HCT116 (cell line): ENCODE data around the gene STPG2. TPM values are rescaled to one million over a fixed set of nuclear protein-coding genes. Genes with fewer than 3 reads are reported as not detected.

Source experiments
- ATAC-seq: fragments of 200-7000 bp; cut with Tn5 transposase; 2 replicates; pipeline ENCODE4 v1.9.1; 2020; ENCODE audit warnings: mild to moderate bottlenecking, moderate library complexity
- BruUV-seq: library from RNA; stranded (reverse); fragments of 400-500 nt; replicated peaks from 2 replicates; lab custom pipeline; 2021; lab: Mats Ljungman, UMichigan
- CTCF ChIA-PET: fragments of 300-600 bp; sonication (Branson Sonifier 250); formaldehyde crosslinking; loops from one replicate; lab custom pipeline; 2021; ENCODE audit warnings: antibody characterized with exemption; lab: Charles Lee
- POLR2A ChIA-PET: fragments of 300-600, 350-600 bp; sonication (Branson Sonifier 250); formaldehyde crosslinking; loops from one replicate; lab custom pipeline; 2021; ENCODE audit warnings: antibody characterized with exemption; lab: Charles Lee
- RAD21 ChIA-PET, 2 experiments: fragments of 300-600 bp; sonication (Branson Sonifier 250); formaldehyde crosslinking; loops; one replicate each; lab custom pipeline; 2023; ENCODE audit warnings: low total read pairs in 2 of 2; ENCODE audit not compliant: uncharacterized antibody in 2 of 2, unreplicated experiment in 2 of 2, low non-redundant PET in 1 of 2; lab: Charles Lee
- DNase-seq: peaks from one replicate; pipeline ENCODE4 v3.0.0-alpha.2; 2010; ENCODE audit warnings: low read depth, low spot score
- H2AFZ ChIP-seq: fragments of 200-600 bp; shearing (Covaris generic), sonication (generic); 2 replicates; pipeline ENCODE4 v1.6.1; 2017; ENCODE audit warnings: low read depth, mixed run types, mixed read lengths, antibody characterized with exemption, low read length; ENCODE audit not compliant: poor library complexity, severe bottlenecking
- H3K27ac ChIP-seq: 2 replicates; pipeline ENCODE4 v1.5.1; 2012; ENCODE audit warnings: low read depth, low read length
- H3K27me3 ChIP-seq: fragments of 200-600 bp; sonication (generic); 2 replicates; pipeline ENCODE4 v1.6.1; 2016; ENCODE audit warnings: mixed run types, low read length, mixed read lengths; ENCODE audit not compliant: insufficient read depth
- H3K36me3 ChIP-seq, 2 experiments: fragments of 200-500 bp in 1 of 2; fragments of 200-600 bp in 1 of 2; sonication (Bioruptor generic) in 1 of 2; sonication (generic) in 1 of 2; 2 replicates each; pipeline versions ENCODE4 v1.5.1 to v1.6.1; 2014 to 2016; ENCODE audit warnings: low read length in 2 of 2, inconsistent platforms in 1 of 2, mixed read lengths in 1 of 2, mixed run types in 1 of 2; ENCODE audit not compliant: insufficient read depth in 2 of 2, control insufficient read depth in 1 of 2
- H3K4me1 ChIP-seq, 2 experiments: fragments of 200-600 bp in 1 of 2; sonication (generic) in 1 of 2; 2 replicates each; pipeline versions ENCODE4 v1.5.1 to v1.6.1; 2012 to 2017; ENCODE audit warnings: low read length in 2 of 2, inconsistent platforms in 1 of 2, mild to moderate bottlenecking in 1 of 2, mixed read lengths in 1 of 2, mixed run types in 1 of 2, moderate library complexity in 1 of 2; ENCODE audit not compliant: insufficient read depth in 2 of 2, control insufficient read depth in 1 of 2
- H3K4me2 ChIP-seq: fragments of 200-600 bp; sonication (generic); 2 replicates; pipeline ENCODE4 v1.6.1; 2017; ENCODE audit warnings: mixed run types, low read length, mixed read lengths
- H3K4me3 ChIP-seq, 2 experiments: fragments of 200-600 bp in 1 of 2; sonication (generic) in 1 of 2; replicated peaks in 1 of 2; 2 replicates each; pipeline ENCODE4 v1.5.1; 2011 to 2016; ENCODE audit warnings: low read length in 2 of 2, control low read depth in 1 of 2, low read depth in 1 of 2, mild to moderate bottlenecking in 1 of 2, mixed read lengths in 1 of 2, mixed run types in 1 of 2
- H3K79me2 ChIP-seq: fragments of 200-600 bp; sonication (generic); 2 replicates; pipeline ENCODE4 v1.6.1; 2017; ENCODE audit warnings: mild to moderate bottlenecking, mixed run types, low read length, moderate library complexity, mixed read lengths; ENCODE audit not compliant: insufficient read depth
- H3K9ac ChIP-seq: fragments of 200-600 bp; sonication (generic); 2 replicates; pipeline ENCODE4 v1.6.1; 2016; ENCODE audit warnings: low read length, mixed read lengths
- H3K9me2 ChIP-seq: fragments of 200-600 bp; sonication (generic), shearing (Covaris generic); 2 replicates; pipeline ENCODE4 v1.6.1; 2017; ENCODE audit warnings: mixed run types, mild to moderate bottlenecking, moderate library complexity; ENCODE audit not compliant: insufficient read depth
- H3K9me3 ChIP-seq, 2 experiments: fragments of 200-500 bp in 1 of 2; fragments of 200-600 bp in 1 of 2; sonication (Bioruptor generic) in 1 of 2; sonication (generic) in 1 of 2; 2 replicates each; pipeline ENCODE4 v1.6.1; 2014 to 2017; ENCODE audit warnings: low read length in 2 of 2, mixed read lengths in 2 of 2, inconsistent platforms in 1 of 2, low read depth in 1 of 2, mild to moderate bottlenecking in 1 of 2, mixed run types in 1 of 2, moderate library complexity in 1 of 2; ENCODE audit not compliant: control insufficient read depth in 1 of 2, insufficient read depth in 1 of 2
- H4K20me1 ChIP-seq: fragments of 200-600 bp; sonication (generic), shearing (Covaris generic); 2 replicates; pipeline ENCODE4 v1.6.1; 2017; ENCODE audit warnings: mixed run types, mild to moderate bottlenecking, moderate library complexity; ENCODE audit not compliant: insufficient read depth
- EGR1 ChIP-seq: IDR thresholded peaks from 2 replicates; pipeline ENCODE4 v1.6.1; 2012; ENCODE audit warnings: low read depth
- ELF1 ChIP-seq: IDR thresholded peaks from 2 replicates; pipeline ENCODE4 v1.6.1; 2012; ENCODE audit warnings: low read depth, borderline replicate concordance
- EZH2 ChIP-seq: fragments of 200-600 bp; sonication (generic); IDR thresholded peaks from 2 replicates; pipeline ENCODE4 v1.6.1; 2017; ENCODE audit warnings: antibody characterized with exemption, mixed run types
- EZH2phosphoT487 ChIP-seq: fragments of 200-600 bp; IDR thresholded peaks from 2 replicates; pipeline ENCODE4 v1.6.1; 2018; ENCODE audit warnings: antibody characterized with exemption, borderline replicate concordance
- FOSL1 ChIP-seq: IDR thresholded peaks from 2 replicates; pipeline ENCODE4 v1.6.1; 2012; ENCODE audit warnings: low read depth
- JUND ChIP-seq: IDR thresholded peaks from 2 replicates; pipeline ENCODE4 v1.6.1; 2012
- POLR2A ChIP-seq: IDR thresholded peaks from 2 replicates; pipeline ENCODE4 v1.7.0; 2011; ENCODE audit warnings: borderline replicate concordance; ENCODE audit not compliant: insufficient read depth, insufficient read length; ENCODE audit errors: extremely low read depth
- RAD21 ChIP-seq: IDR thresholded peaks from 2 replicates; pipeline ENCODE4 v1.6.1; 2012; ENCODE audit warnings: low read depth, mild to moderate bottlenecking
- SIN3A ChIP-seq: IDR thresholded peaks from 2 replicates; pipeline ENCODE4 v1.6.1; 2012; ENCODE audit warnings: low read depth
- SP1 ChIP-seq: IDR thresholded peaks from 2 replicates; pipeline ENCODE4 v1.6.1; 2012; ENCODE audit warnings: low read depth
- SRF ChIP-seq: IDR thresholded peaks from 2 replicates; pipeline ENCODE4 v1.6.1; 2012; ENCODE audit warnings: low read depth
- TCF7L2 ChIP-seq: IDR thresholded peaks from 2 replicates; pipeline ENCODE4 v1.7.0; 2011; ENCODE audit warnings: borderline replicate concordance, inconsistent platforms; ENCODE audit not compliant: insufficient read depth, insufficient read length; ENCODE audit errors: extremely low read depth
- YY1 ChIP-seq: IDR thresholded peaks from 2 replicates; pipeline ENCODE4 v1.6.1; 2011; ENCODE audit warnings: low read length, low read depth, moderate library complexity, mild to moderate bottlenecking; ENCODE audit not compliant: insufficient replicate concordance; ENCODE audit errors: extremely low read depth
- ZFX ChIP-seq: fragments of 450-650 bp; IDR thresholded peaks from 2 replicates; pipeline ENCODE4 v1.6.1; 2017
- ZNF274 ChIP-seq: fragments of 200-500 bp; sonication (Bioruptor generic); IDR thresholded peaks from 2 replicates; pipeline ENCODE4 v1.6.1; 2014; ENCODE audit warnings: mild to moderate bottlenecking, low read depth, low read length, inconsistent platforms
- intact Hi-C: fragments of 100-400 bp; cut with micrococcal nuclease; formaldehyde crosslinking; loops from 2 replicates; pipeline ENCODE4 v1.10.0; 2022
- total RNA-seq: library from RNA; stranded (reverse); gene quantifications from one replicate; pipeline ENCODE4 v1.2.1, GENCODE V29; 2021; ENCODE audit not compliant: unreplicated experiment
- TF ChIP-seq, protein P1 (sequence below): IDR thresholded peaks from 2 replicates; pipeline ENCODE4 v1.6.1; 2011; ENCODE audit warnings: mild to moderate bottlenecking, low read length, moderate library complexity; ENCODE audit not compliant: insufficient replicate concordance; ENCODE audit errors: extremely low read depth
- TF ChIP-seq, protein P2 (sequence below): IDR thresholded peaks from 2 replicates; pipeline ENCODE4 v1.6.1; 2012; ENCODE audit warnings: low read depth
- TF ChIP-seq, protein P3 (sequence below), 3 experiments: fragments of 200-600 bp in 1 of 3; sonication (generic) in 1 of 3; IDR thresholded peaks in 2 of 3; conservative IDR thresholded peaks in 1 of 3; 2 replicates each; pipeline ENCODE4 v1.5.1; 2012 to 2017; ENCODE audit warnings: low read depth in 2 of 3, low read length in 2 of 3, antibody characterized with exemption in 1 of 3, borderline replicate concordance in 1 of 3, control low read depth in 1 of 3, mild to moderate bottlenecking in 1 of 3, mixed read lengths in 1 of 3, mixed run types in 1 of 3, moderate library complexity in 1 of 3; ENCODE audit not compliant: insufficient read depth in 1 of 3
- TF ChIP-seq, protein P4 (sequence below): IDR thresholded peaks from 2 replicates; pipeline ENCODE4 v1.6.1; 2012
- TF ChIP-seq, protein P5 (sequence below): IDR thresholded peaks from 2 replicates; pipeline ENCODE4 v1.6.1; 2012

STPG2 gene
- total RNA-seq, 1 experiment from 2014 or later = not detected

DNA sequence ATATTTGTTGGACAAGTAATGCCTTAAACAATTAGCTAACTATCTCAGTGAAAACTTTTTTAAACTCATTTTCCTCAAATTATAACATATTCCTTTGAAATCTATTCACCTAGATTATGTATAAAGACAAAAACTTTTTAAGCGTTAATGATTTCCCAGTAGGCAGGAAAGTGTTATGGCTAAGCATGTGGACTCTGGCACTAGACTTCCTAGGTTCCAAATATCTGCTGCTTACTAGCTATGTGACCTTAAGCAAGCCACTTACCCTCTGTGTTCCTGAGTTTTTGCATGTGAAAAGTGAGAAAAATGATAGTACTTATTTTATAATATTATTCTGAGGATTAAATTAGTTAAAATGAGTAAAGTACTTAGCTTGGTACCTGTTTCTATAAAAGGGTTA lies 301.8 kb downstream of the STPG2 start (continued):
- TF ChIP-seq, protein P1, sequence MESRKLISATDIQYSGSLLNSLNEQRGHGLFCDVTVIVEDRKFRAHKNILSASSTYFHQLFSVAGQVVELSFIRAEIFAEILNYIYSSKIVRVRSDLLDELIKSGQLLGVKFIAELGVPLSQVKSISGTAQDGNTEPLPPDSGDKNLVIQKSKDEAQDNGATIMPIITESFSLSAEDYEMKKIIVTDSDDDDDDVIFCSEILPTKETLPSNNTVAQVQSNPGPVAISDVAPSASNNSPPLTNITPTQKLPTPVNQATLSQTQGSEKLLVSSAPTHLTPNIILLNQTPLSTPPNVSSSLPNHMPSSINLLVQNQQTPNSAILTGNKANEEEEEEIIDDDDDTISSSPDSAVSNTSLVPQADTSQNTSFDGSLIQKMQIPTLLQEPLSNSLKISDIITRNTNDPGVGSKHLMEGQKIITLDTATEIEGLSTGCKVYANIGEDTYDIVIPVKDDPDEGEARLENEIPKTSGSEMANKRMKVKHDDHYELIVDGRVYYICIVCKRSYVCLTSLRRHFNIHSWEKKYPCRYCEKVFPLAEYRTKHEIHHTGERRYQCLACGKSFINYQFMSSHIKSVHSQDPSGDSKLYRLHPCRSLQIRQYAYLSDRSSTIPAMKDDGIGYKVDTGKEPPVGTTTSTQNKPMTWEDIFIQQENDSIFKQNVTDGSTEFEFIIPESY = no peak
- TF ChIP-seq, protein P2, sequence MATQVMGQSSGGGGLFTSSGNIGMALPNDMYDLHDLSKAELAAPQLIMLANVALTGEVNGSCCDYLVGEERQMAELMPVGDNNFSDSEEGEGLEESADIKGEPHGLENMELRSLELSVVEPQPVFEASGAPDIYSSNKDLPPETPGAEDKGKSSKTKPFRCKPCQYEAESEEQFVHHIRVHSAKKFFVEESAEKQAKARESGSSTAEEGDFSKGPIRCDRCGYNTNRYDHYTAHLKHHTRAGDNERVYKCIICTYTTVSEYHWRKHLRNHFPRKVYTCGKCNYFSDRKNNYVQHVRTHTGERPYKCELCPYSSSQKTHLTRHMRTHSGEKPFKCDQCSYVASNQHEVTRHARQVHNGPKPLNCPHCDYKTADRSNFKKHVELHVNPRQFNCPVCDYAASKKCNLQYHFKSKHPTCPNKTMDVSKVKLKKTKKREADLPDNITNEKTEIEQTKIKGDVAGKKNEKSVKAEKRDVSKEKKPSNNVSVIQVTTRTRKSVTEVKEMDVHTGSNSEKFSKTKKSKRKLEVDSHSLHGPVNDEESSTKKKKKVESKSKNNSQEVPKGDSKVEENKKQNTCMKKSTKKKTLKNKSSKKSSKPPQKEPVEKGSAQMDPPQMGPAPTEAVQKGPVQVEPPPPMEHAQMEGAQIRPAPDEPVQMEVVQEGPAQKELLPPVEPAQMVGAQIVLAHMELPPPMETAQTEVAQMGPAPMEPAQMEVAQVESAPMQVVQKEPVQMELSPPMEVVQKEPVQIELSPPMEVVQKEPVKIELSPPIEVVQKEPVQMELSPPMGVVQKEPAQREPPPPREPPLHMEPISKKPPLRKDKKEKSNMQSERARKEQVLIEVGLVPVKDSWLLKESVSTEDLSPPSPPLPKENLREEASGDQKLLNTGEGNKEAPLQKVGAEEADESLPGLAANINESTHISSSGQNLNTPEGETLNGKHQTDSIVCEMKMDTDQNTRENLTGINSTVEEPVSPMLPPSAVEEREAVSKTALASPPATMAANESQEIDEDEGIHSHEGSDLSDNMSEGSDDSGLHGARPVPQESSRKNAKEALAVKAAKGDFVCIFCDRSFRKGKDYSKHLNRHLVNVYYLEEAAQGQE = no peak

DNA sequence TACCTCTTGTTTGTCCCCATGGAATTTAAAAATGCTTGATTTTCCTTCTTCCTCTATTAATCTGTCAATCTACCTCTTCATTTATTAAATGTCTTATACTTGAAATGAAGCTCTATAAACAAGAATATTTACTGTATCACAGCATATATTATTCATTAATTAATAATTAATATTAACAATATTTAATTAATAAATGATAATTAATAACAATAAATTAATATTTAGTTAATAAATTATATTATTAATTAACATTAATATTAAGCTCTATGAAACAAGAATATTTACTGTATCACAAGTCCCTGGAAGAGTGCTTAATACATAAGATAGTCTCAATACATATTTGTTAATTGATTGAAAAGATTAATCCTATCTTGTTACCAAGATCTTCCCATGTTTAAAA lies 306.6 kb downstream of the STPG2 start:
- no peaks in the 10 kb centered on the region for H3K36me3 ChIP-seq
- H3K9ac ChIP-seq = no peak overlapping the region
- no peak for DNase-seq
- no peak overlapping the region for H2AFZ ChIP-seq
- ChIA-PET POLR2A (no interaction called here), CTCF (no interaction called here), RAD21 (no interaction called here)
- no peaks in the 10 kb centered on the region for H3K9me2 ChIP-seq
- H3K9me3 ChIP-seq = no peaks in the 10 kb centered on the region
- intact Hi-C loops = no loop called here
- no peak overlapping the region for H3K27ac ChIP-seq
- no peak overlapping the region for H3K4me2 ChIP-seq
- no peaks in the 10 kb centered on the region for H3K79me2 ChIP-seq
- no peak overlapping the region for H3K4me3 ChIP-seq
- no peak for ATAC-seq
- no peaks in the 10 kb centered on the region for H3K27me3 ChIP-seq
- no peaks in the 10 kb centered on the region for H3K4me1 ChIP-seq
- no peaks in the 10 kb centered on the region for H4K20me1 ChIP-seq
- BruUV-seq = no TSS peak
- TF ChIP-seq ZNF274 = no peak
- TF ChIP-seq JUND = no peak
- TF ChIP-seq ZFX = no peak
- no peak for TF ChIP-seq POLR2A
- no peak for TF ChIP-seq FOSL1
- TF ChIP-seq EZH2 = no peak
- TF ChIP-seq, protein P3, sequence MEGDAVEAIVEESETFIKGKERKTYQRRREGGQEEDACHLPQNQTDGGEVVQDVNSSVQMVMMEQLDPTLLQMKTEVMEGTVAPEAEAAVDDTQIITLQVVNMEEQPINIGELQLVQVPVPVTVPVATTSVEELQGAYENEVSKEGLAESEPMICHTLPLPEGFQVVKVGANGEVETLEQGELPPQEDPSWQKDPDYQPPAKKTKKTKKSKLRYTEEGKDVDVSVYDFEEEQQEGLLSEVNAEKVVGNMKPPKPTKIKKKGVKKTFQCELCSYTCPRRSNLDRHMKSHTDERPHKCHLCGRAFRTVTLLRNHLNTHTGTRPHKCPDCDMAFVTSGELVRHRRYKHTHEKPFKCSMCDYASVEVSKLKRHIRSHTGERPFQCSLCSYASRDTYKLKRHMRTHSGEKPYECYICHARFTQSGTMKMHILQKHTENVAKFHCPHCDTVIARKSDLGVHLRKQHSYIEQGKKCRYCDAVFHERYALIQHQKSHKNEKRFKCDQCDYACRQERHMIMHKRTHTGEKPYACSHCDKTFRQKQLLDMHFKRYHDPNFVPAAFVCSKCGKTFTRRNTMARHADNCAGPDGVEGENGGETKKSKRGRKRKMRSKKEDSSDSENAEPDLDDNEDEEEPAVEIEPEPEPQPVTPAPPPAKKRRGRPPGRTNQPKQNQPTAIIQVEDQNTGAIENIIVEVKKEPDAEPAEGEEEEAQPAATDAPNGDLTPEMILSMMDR (IDR thresholded peaks at IDR 0.05 in 2 of 3, conservative IDR thresholded peaks at IDR 0.05 in 1 of 3; ENCODE audit: borderline replicate concordance in 1 of 3, insufficient read depth in 1 of 3, low read depth in 2 of 3, low read length in 2 of 3) = no peak
- TF ChIP-seq EGR1 = no peak
- TF ChIP-seq, protein P4, sequence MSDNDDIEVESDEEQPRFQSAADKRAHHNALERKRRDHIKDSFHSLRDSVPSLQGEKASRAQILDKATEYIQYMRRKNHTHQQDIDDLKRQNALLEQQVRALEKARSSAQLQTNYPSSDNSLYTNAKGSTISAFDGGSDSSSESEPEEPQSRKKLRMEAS = no peak
- TF ChIP-seq ELF1 = no peak
- no peak for TF ChIP-seq EZH2phosphoT487
- no peak for TF ChIP-seq SIN3A
- TF ChIP-seq RAD21 = no peak
- TF ChIP-seq SP1 = no peak
- TF ChIP-seq, protein P5, sequence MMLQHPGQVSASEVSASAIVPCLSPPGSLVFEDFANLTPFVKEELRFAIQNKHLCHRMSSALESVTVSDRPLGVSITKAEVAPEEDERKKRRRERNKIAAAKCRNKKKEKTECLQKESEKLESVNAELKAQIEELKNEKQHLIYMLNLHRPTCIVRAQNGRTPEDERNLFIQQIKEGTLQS = no peak
- no peak for TF ChIP-seq SRF
- no peak for TF ChIP-seq YY1
- no peak for TF ChIP-seq TCF7L2
